Stromal cell of bone marrow (primary cell): Measurements from ENCODE around the gene U2AF1.
"Not testable (repeated sequence)": the region's sequence is repeated elsewhere in the genome, so short reads cannot be mapped to it uniquely, and the experiment has no call there.

Experiments used
- DNase-seq: peaks from one replicate; pipeline ENCODE4 v3.0.0-alpha.2; 2012; ENCODE audit warnings: low read depth

U2AF1 gene, protein sequence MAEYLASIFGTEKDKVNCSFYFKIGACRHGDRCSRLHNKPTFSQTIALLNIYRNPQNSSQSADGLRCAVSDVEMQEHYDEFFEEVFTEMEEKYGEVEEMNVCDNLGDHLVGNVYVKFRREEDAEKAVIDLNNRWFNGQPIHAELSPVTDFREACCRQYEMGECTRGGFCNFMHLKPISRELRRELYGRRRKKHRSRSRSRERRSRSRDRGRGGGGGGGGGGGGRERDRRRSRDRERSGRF

DNA sequence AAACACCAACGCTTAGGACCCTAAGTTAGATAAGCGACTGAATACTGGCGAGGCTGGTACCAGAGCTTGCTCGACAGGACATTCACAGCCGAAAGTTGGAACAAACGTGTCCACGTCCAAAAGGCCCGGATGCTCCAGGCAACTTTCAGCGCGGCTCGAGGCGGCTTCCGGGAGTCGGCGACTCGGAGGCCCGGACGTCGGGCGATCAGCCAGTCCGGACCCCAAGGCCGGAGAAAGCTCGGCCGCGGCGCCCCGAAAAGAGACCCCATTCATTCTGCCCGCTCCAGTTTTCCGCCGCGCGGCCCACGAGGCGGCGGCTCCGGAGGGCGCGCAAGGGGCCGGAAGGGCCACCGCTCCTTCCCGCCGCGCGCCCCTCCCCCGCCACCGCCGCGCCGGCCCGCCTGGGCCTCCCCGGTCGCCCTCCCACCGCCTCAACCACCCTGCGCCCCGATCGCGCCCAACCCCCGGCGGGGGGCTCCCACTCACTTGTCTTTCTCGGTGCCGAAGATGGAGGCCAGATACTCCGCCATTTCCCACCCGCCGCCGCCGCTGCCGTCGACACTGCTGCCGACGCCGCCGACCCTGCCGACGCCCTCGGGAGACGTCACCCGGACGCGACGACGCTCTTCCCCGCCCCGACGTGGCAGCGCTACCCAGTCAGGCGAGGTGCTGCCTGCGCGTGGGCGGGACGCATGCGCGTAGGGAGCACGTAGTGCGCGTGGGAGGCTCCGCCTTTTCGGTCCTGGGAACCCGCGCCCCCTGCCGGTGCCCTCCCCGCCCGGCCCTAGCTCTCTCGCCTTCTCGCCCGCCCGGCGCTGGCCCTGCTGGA lies at the start of gene U2AF1:
Gene U2AF1, minus strand, starts transcription at position 606 of the 829 bp plus-strand sequence. Its CDS starts 76 bp downstream, at position 530.
- DNase-seq, result not testable (repeated sequence)

DNA sequence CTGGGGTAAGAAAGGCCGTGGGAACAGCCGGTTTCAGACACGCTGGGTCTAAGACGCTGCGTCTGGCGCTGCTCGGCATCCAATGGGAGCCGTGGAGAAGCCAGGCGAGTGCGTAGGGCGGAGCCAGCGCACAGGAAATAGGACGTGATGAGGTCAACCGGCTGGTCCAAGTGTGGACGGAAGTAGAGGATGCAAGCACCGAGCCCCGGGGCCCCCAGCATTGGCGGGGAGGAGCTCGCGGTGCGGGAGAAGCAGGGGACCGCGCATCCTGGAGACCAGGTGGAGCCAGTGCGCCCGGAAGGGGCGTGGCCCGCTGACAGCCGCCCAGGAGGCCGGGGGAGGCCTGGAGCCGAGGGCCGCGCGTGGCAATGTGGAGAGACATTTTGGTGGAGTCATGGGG lies 46.2 kb upstream of the U2AF1 start:
- not testable (repeated sequence) for DNase-seq

DNA sequence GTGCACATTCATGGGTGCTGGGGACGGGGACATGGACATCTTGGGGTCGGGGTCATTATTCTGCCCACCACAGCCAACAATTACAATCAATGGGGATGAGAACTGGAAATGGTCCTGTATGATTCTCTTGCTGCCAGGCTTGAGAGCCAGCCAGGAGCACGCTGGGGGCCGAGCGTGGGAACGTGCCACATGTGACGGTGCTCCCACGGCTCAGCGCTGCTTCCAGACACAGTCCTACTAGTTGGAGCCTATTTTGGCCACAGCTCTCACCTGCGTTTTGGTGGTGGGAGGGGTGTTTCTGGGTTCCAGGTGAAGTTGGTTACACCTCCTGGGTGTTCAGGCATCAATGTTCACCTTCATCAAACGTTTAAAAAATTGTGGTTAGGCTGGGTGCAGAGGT lies 42.0 kb upstream of the U2AF1 start:
- DNase-seq, result not testable (repeated sequence)

DNA sequence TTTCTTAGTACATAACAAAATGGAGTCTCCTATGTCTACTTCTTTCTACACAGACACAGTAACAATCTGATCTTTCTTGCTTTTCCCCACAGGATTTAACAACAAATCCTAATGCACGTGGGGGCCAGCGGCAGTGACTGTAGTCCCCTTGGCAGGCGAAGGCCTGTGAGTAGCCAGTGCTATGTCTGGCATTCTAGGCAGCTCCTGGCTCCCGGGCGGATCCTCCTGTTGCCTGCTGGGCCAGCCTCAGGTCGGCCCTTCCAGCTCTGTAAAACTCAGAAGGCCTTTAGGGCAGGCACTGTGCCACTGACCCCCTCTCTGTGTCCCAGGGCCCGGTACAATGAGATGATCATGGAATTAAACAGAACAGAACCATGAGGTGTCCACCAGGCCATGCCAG lies 40.6 kb upstream of the U2AF1 start:
- not testable (repeated sequence) for DNase-seq

DNA sequence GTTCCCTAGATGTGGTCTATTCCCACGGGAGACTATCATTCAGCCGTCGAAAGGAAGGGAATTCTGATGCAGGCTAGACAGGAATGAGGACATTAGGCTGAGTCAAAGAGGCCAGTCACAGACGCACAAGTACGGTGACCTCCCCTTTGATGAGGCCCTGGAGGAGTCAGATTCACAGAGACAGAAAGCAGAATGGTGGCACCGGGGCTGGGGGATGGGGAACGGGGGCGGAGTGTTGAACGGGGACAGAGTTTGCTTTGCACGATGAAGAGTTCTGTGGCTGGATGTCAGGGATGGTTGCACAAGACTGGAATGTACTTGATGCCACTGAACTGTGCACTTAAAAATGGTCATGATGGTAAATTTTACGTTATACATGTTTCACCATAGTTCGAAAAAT lies 39.3 kb upstream of the U2AF1 start:
- not testable (repeated sequence) for DNase-seq

DNA sequence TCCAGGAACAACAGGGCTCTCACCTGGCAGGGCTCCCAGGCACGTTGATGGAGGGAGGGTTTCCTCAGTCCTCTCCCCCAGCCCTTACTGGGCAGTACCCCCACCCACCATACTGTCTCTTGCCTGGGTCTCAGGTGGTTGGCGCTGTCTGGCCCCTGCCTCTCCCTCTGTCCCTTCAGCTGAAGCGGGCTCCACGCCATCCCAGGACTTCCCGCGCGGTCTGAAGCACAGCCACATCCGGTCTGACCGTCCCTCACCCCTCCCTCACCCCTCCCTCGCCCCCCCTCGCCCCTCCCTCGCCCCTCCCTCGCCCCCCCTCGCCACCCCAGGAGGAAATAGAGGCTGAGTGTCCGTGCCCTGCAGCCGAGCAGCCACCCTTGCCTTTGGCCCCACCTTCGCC lies 34.0 kb upstream of the U2AF1 start:
- DNase-seq, result not testable (repeated sequence)

DNA sequence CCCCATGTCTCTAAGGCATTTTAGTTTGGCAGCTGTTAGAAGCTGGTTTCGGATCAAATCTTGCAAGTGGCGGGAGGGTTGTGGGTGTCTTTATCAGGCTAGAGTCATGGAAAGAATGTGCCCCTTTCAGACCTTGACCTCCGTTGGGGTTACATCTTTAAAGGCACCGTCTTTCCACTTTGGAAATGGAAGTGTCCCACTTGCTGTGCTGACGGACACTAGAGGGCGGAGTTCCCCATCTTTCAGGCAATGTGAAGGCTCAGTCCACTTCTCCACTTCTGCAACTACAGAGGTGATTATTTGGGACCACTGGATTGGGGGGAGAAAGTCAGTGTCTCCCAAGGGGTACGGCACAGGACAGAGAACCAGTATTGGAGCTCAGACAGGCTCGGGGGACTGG lies 31.6 kb upstream of the U2AF1 start:
- not testable (repeated sequence) for DNase-seq

DNA sequence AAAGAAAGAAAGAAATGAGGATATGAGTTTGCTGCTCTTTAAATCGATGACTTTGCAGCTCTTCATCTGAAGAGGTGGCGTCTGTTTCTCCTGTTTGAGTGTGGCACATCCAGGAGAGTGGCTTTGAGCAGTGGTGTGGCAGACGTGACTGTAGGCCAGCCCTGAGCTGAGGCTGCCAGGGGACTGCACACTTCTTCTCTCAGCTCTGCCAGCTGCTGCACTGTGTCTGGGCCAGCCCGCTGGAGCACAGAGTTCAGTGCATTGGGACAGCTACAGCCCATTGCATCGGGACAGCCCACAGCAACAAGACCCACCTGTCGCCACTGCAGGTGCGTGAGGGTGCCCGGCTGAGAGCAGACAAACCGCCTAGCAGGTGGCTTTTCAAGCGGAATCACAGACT lies 27.1 kb upstream of the U2AF1 start:
- DNase-seq, result not testable (repeated sequence)

DNA sequence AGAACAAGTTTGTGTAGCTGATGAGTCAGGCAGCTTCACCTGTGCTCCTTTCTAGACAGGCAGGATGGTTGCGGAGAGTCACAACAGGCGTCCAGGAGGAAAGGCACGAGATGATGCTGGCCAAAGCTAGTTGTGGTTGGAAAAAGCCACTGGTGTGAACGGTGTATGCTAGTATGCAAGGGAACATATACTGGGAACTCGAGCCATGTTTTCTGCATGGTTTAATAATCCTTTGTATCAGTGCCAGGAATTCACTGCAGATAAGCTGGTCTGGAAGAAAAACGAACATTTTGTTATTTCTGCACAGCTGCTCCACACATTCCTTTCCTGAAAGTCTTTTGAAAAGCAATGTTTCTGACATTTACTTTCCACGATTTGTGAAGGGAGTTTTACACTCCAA lies 22.7 kb upstream of the U2AF1 start:
- not testable (repeated sequence) for DNase-seq

DNA sequence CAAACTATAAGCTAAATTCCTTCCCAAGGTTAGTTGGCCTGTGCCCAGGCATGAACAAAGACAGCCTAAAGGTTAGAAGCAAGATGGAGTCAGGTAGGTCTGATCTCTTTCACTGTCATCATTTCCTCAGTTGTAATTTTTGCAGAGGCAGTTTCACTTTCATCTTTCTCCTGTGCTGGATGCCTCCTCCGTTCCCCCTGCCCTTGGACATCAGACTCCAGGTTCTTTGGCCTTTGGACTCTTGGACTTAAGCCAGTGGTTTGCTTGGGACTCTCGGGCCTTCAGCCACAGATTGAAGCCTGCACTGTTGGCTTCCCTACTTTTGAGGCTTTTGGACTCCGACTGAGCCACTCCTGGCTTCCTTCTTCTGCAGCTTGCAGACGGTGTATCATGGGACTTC lies 8.6 kb upstream of the U2AF1 start:
- not testable (repeated sequence) for DNase-seq

DNA sequence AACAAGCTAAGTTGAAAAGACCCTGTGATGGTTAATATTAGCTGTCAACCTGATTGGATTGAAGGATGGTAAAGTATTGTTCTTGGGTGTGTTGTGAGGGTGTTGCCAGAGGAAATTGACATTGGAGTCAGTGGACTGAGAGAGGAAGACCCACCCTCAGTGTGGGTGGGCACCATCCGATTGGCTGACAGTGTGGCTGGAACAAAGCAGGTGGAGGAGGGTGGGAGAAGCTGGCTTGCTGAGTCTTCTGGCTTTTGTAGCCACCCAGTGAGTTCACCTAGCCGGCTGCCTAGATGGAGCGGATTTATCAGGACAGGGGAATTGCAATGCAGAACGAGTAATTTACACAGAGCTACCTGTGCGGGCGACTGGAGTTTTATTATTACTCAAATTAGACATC lies 7.1 kb upstream of the U2AF1 start:
- not testable (repeated sequence) for DNase-seq

DNA sequence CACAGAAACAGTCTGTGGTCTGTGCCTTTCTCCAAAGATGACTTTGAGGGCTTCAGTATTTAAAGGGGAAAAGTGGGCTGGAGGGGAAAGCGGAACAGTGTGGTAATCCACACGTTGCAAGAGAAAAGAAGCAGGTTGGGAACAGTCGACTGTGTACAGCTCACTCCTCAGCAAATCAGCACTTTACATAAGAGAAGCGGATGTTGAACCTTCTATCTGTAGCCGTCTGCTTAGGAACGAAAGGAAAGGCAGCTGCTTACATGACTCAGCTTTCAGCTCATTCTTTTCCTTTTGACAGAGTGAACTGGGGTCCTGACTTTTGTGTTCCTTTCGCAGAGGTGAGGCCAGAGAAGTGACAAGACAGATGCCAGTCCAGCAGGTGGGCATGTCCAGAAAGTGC lies 1.6 kb upstream of the U2AF1 start:
- DNase-seq, result not testable (repeated sequence)

DNA sequence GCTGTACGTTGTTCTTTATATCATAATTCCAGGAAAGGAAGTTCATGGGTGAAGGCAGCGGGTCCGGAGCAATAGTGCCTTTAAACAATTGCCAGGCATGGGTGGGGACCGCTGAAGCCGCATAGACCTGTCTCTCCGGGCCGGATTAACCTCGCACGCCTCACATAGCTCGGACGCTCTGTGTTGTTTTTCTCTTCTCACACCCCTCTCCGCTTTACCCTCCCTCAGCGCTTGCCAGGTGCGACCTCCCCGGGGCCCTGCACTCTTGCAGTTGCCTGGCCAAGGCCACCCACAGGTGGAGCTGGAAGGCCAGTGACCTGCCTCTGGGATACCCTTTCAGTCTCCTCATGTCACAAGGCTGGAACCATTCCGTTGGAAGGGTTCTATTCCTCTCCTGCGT lies 807 bp upstream of the U2AF1 start:
- DNase-seq, result not testable (repeated sequence)

DNA sequence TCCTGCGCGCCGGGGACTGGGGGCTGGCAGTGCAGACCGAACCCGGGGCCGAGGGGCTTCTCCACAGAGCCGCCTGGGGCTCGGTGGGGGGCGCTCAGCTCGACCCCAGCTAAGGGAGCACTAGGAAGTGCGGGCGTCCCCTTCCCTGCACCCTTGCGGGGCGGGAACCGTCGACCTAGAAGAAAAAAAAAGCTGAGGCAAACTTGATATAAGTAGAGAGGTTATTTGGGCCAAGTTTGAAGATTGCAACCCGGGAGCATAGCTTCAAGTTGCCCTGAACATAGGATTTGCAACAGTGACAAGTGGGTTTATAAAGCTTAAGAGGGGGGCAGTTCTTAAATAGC lies 396 bp upstream of the U2AF1 start:
- not testable (repeated sequence) for DNase-seq

DNA sequence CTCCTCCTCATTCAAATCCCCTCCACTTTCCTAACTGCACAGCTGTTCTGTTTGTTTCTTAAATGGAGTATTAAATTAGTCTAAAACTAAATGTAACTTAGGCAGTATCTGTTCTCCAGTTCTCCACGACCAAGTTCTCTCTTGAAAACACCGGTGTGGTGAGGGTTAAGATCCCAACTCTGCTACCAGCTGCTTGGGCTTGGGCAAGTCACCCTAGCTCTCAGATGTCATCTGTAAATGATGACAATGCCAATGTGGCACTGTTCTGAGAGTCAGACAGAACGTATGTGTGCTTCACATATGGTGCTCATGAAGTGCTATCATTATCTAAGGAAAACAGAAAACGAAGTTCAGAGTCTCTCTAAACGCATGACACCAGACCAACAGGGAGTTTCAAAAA lies 2.7 kb downstream of the U2AF1 start:
- DNase-seq, result not testable (repeated sequence)

DNA sequence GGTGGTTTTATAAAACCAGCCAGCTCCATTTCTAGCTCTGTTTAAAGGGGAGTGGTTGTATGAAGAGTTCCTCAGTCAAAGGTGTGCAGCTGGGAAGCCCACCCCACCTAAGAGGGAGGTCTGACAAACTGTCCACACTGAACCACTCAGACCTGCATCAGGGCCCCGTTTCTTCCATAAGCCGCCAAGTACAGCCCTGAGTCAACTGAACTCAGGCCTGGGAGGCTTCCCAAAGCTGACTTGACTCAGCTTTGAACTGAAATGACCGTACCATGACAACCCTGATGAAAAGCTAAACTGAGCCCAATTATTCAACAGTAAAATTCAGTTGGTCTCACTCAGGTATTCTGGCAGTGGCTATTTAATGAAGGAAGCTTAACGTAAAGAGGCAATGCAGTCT lies 5.1 kb downstream of the U2AF1 start:
- not testable (repeated sequence) for DNase-seq

DNA sequence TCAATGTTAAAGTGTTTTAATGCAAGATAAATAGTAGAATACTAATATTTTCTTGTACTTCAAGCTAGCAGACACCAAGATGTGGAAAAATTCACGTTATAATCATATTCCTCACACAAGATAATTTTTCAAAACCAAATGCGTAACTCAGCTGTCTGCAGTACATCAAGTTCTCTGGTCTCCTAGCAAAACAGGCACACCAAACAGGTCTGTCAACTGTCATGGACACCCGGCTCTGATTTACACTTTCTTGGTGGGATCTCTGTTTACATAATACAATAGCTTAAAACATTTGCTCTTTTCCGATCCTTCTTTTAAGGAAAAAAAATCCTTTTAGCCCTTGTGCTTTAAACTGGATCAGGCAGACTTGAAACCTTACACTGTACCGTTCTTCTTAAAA lies 5.7 kb downstream of the U2AF1 start:
- not testable (repeated sequence) for DNase-seq

DNA sequence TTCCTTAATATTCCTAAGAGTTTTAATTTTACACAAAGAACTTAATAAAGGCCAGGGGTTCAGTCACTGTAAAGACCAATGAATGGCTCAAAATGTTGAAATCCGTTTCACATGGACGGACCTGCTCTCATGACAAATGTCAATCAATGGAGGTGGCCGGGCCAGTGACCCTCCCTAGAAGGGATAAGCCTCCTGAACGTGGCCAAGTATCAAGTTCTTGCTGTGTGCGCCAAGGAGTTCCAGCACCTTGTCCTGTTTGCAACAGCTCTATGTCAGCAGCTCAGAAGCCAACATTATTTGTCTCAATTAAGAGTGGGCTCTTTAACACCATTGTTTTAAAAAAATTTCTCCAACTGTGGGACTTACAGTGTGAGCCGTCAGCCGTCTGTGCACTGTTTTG lies 6.4 kb downstream of the U2AF1 start:
- not testable (repeated sequence) for DNase-seq

DNA sequence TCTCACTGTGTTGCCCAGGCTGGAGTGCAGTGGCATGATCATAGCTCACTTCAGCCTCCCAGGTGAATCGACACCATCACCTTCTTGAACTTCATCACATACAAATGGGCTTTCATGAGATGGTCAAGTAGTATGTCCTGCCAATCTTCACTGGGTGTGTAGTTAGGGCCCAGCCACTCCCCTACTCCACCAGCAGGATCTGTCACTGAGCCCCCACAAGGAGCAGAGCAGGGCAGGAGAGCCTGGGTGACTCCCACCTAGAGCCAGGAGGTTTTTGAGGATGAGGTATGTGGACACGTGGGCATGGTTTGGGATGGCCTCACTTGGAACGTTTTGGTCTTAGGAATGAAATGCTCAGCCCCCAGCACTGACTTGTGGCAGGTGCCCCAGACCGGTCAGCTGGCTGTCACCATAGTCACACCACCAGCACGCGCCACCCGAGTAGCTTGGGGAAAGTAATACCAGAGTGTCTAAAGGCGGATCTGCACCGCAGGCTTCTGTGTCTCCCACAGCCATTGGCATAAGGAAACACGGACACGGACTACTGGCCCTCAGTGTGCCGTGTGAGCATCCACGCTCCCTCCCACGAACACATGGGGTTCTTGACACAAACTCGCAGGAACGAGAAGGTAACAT lies 15.3 kb downstream of the U2AF1 start:
- DNase-seq, result not testable (repeated sequence)

DNA sequence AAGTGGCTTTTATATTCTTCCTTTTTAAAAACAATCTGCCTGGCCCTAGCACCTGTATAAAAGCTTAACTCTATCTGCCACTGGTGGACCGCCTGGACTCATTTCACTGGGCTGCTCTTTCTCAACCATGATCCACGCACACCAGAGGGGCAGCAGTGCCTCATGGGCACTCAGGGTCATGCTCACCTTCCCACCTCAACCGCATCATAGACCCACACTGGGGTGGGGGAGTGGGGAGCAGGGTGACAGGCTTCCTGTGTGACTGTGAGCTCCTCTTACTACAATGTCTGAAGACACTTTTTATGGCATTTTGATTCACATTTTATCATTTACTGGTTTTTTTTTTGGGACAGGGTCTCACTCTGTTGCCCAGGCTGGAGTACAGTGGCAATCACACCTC lies 16.4 kb downstream of the U2AF1 start:
- DNase-seq, result not testable (repeated sequence)

DNA sequence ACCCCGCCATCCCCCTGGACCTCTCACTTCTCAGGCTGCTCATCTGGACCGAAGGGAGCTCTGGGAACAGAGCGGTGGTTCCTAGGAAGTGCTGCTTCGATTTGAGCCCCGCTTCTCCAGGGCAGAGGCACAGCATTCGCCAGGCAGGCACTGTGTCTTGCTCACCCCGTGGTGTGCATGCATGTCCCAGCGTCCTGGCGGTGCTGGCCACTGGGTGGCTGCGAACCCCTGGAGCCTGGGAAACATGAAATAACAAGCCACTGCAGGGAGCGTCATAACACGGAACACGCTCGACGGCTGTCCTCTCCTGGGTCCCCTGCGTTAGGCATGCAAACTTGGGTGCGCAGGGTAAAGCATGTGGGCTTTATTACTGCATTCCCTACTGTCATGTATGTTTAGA lies 17.9 kb downstream of the U2AF1 start:
- DNase-seq, result not testable (repeated sequence)

DNA sequence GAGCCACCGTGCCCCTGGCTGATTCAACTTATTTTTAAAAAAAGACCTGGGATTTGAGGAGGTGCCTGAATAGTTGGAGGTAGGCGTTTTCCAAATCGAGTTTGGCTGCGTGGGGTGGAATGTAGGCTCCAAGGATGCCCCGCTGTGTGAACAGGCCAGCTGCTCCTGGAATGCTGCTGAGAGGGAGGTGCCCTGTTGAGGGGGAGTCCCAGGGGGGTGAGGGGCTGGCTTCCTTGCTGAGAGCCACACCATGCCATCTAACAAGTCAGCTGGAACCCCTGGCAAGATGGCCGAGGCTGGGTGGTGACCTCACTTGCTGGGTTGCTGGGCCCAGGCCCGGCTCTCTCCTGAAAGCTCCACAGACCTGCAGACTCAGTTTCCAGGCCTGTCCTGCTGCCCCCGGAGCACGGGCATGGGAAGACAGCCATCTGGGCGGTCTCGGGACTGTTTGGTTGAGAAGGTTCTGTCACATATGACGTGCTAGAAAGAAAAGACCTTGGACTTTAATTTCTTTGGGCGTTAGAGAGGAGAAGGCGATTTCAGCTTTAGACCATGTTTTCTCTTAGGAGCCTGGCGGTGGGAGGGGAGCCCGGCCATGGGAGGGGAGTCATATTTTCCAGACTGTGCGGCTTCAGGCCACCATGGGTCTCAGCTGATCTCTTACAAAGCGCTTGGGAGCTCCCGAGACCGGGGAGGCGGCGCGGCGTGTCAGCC lies 24.6 kb downstream of the U2AF1 start:
- not testable (repeated sequence) for DNase-seq
